HL-60 (cell line): Measurements from ENCODE around the gene ADAMTS2.

ENCODE experiments used
- CTCF ChIP-seq: IDR thresholded peaks from one replicate; pipeline ENCODE4 v1.5.1; 2011; ENCODE audit warnings: low read length, control low read depth, inconsistent platforms; ENCODE audit not compliant: insufficient read depth
- SPI1 ChIP-seq: IDR thresholded peaks from 2 replicates; pipeline ENCODE4 v1.6.1; 2012; ENCODE audit warnings: low read depth, mild to moderate bottlenecking, borderline replicate concordance
- TF ChIP-seq, protein P1 (sequence below): IDR thresholded peaks from 2 replicates; pipeline ENCODE4 v1.6.1; 2012; ENCODE audit warnings: low read depth; ENCODE audit not compliant: insufficient replicate concordance

GRCh38 chr5:179128976-179129375 lies 216.3 kb downstream of the ADAMTS2 start:
- no peak for TF ChIP-seq CTCF
- no peak for TF ChIP-seq SPI1
- TF ChIP-seq, protein P1, sequence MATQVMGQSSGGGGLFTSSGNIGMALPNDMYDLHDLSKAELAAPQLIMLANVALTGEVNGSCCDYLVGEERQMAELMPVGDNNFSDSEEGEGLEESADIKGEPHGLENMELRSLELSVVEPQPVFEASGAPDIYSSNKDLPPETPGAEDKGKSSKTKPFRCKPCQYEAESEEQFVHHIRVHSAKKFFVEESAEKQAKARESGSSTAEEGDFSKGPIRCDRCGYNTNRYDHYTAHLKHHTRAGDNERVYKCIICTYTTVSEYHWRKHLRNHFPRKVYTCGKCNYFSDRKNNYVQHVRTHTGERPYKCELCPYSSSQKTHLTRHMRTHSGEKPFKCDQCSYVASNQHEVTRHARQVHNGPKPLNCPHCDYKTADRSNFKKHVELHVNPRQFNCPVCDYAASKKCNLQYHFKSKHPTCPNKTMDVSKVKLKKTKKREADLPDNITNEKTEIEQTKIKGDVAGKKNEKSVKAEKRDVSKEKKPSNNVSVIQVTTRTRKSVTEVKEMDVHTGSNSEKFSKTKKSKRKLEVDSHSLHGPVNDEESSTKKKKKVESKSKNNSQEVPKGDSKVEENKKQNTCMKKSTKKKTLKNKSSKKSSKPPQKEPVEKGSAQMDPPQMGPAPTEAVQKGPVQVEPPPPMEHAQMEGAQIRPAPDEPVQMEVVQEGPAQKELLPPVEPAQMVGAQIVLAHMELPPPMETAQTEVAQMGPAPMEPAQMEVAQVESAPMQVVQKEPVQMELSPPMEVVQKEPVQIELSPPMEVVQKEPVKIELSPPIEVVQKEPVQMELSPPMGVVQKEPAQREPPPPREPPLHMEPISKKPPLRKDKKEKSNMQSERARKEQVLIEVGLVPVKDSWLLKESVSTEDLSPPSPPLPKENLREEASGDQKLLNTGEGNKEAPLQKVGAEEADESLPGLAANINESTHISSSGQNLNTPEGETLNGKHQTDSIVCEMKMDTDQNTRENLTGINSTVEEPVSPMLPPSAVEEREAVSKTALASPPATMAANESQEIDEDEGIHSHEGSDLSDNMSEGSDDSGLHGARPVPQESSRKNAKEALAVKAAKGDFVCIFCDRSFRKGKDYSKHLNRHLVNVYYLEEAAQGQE, result no peak
